Measurements from ENCODE around the gene KIF2A.

KIF2A gene

DNA sequence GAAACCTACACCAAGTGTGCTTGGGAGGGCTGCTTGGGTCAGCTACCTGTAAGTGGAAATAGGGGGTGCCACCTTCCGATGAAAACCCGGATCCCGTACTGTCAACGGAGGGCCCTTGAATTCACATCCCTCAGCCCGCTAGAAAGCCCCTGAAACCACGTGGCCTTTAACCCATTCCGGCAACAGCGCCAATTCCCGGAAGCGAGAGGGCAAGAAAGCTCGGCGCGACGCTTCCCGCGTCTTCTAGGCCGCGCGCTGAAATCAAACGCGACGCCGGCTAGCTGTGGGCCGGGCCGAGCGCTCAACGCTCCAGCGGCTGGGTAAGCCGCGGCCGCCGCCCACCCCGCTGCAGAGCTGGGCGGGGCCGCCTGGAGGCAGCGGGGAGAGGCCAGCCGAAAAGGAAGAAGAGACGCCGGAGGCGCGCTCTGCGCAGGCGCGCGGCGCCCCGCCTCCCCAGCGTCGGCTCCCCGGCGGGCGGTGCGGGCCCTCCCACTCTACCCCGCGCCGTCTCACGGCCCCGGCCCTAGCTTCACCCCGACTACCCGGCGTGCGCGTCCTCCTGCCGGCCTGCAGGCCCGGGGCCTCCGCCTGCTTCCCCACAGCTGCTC is at the start of gene KIF2A (continued):
- TF ChIP-seq, protein P1, sequence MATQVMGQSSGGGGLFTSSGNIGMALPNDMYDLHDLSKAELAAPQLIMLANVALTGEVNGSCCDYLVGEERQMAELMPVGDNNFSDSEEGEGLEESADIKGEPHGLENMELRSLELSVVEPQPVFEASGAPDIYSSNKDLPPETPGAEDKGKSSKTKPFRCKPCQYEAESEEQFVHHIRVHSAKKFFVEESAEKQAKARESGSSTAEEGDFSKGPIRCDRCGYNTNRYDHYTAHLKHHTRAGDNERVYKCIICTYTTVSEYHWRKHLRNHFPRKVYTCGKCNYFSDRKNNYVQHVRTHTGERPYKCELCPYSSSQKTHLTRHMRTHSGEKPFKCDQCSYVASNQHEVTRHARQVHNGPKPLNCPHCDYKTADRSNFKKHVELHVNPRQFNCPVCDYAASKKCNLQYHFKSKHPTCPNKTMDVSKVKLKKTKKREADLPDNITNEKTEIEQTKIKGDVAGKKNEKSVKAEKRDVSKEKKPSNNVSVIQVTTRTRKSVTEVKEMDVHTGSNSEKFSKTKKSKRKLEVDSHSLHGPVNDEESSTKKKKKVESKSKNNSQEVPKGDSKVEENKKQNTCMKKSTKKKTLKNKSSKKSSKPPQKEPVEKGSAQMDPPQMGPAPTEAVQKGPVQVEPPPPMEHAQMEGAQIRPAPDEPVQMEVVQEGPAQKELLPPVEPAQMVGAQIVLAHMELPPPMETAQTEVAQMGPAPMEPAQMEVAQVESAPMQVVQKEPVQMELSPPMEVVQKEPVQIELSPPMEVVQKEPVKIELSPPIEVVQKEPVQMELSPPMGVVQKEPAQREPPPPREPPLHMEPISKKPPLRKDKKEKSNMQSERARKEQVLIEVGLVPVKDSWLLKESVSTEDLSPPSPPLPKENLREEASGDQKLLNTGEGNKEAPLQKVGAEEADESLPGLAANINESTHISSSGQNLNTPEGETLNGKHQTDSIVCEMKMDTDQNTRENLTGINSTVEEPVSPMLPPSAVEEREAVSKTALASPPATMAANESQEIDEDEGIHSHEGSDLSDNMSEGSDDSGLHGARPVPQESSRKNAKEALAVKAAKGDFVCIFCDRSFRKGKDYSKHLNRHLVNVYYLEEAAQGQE (tag by site-specific recombination; IDR thresholded peaks at IDR 0.05): no peak
- 0 out of 2 replicates have a peak, but pooled peaks have one; percentile 24 for TF ChIP-seq ZBTB21 (tag by site-specific recombination; IDR thresholded peaks at IDR 0.05)
- TF ChIP-seq TCF7L2 (IDR thresholded peaks at IDR 0.05; ENCODE audit: borderline replicate concordance, low read depth, low read length): peak; percentile 88; the same call in 1 of the 2 replicates
- no peak for TF ChIP-seq ZNF585B (tag by site-specific recombination; IDR thresholded peaks at IDR 0.05)
- TF ChIP-seq ZNF114 (tag by site-specific recombination; IDR thresholded peaks at IDR 0.05): no peak
- TF ChIP-seq ZNF221 (tag by site-specific recombination; IDR thresholded peaks at IDR 0.05; ENCODE audit: borderline replicate concordance): no peak
- peak; percentile 84 for TF ChIP-seq SP7 (tag by site-specific recombination; IDR thresholded peaks at IDR 0.05)
- TF ChIP-seq ZNF548 (tag by site-specific recombination; IDR thresholded peaks at IDR 0.05): no peak
- TF ChIP-seq ZNF274 (IDR thresholded peaks at IDR 0.05; ENCODE audit: low read length): no peak
- no peak for TF ChIP-seq ZNF274 (tag by site-specific recombination; IDR thresholded peaks at IDR 0.05; ENCODE audit: borderline replicate concordance)
- no peak for TF ChIP-seq ZNF37A (tag by site-specific recombination; IDR thresholded peaks at IDR 0.05)
- TF ChIP-seq ZNF24 (tag by site-specific recombination; IDR thresholded peaks at IDR 0.05): peak; percentile 86
- TF ChIP-seq ZNF248 (tag by site-specific recombination; IDR thresholded peaks at IDR 0.05): no peak
- TF ChIP-seq ZNF391 (tag by site-specific recombination; IDR thresholded peaks at IDR 0.05; ENCODE audit: borderline replicate concordance, low read depth): no peak
- no peak for TF ChIP-seq ZNF530 (tag by site-specific recombination; IDR thresholded peaks at IDR 0.05; ENCODE audit: low read depth)
- no peak for TF ChIP-seq ZNF521 (tag by site-specific recombination; IDR thresholded peaks at IDR 0.05)
- TF ChIP-seq WT1 (tag by site-specific recombination; IDR thresholded peaks at IDR 0.05): no peak
- peak; percentile 87 for TF ChIP-seq KLF9 (tag by site-specific recombination; IDR thresholded peaks at IDR 0.05; ENCODE audit: low read depth)
- TF ChIP-seq ZNF157 (tag by site-specific recombination; IDR thresholded peaks at IDR 0.05): no peak
- no peak for TF ChIP-seq ZNF175 (tag by site-specific recombination; IDR thresholded peaks at IDR 0.05)
- peak; percentile 86 for TF ChIP-seq ZFP69B (tag by site-specific recombination; IDR thresholded peaks at IDR 0.05)
- TF ChIP-seq, protein P2, sequence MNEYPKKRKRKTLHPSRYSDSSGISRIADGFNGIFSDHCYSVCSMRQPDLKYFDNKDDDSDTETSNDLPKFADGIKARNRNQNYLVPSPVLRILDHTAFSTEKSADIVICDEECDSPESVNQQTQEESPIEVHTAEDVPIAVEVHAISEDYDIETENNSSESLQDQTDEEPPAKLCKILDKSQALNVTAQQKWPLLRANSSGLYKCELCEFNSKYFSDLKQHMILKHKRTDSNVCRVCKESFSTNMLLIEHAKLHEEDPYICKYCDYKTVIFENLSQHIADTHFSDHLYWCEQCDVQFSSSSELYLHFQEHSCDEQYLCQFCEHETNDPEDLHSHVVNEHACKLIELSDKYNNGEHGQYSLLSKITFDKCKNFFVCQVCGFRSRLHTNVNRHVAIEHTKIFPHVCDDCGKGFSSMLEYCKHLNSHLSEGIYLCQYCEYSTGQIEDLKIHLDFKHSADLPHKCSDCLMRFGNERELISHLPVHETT (tag by site-specific recombination; IDR thresholded peaks at IDR 0.05): no peak
- 0 out of 2 replicates have a peak, but pooled peaks have one; percentile 75 for TF ChIP-seq ZNF660 (tag by site-specific recombination; IDR thresholded peaks at IDR 0.05)
- TF ChIP-seq ZNF214 (tag by site-specific recombination; IDR thresholded peaks at IDR 0.05; ENCODE audit: borderline replicate concordance): no peak
- no peak; the same call in 1 of the 2 replicates for TF ChIP-seq KLF16 (tag by site-specific recombination; IDR thresholded peaks at IDR 0.05)
- TF ChIP-seq ZBTB1 (tag by site-specific recombination; IDR thresholded peaks at IDR 0.05): peak; percentile 15; the same call in 1 of the 2 replicates
- TF ChIP-seq ZFP41 (tag by site-specific recombination; IDR thresholded peaks at IDR 0.05; ENCODE audit: borderline replicate concordance): no peak
- no peak for TF ChIP-seq ZNF560 (tag by site-specific recombination; IDR thresholded peaks at IDR 0.05; ENCODE audit: borderline replicate concordance)
- no peak for TF ChIP-seq ZNF555 (tag by site-specific recombination; conservative IDR thresholded peaks at IDR 0.05)
- no peak for TF ChIP-seq ZNF292 (tag by site-specific recombination; IDR thresholded peaks at IDR 0.05; ENCODE audit: borderline replicate concordance, low read depth)
- TF ChIP-seq ZSCAN16 (tag by site-specific recombination; IDR thresholded peaks at IDR 0.05): 0 out of 2 replicates have a peak, but pooled peaks have one; percentile 24
- TF ChIP-seq ZNF76 (tag by site-specific recombination; IDR thresholded peaks at IDR 0.05; ENCODE audit: borderline replicate concordance, low read depth): no peak; the same call in 1 of the 2 replicates
- TF ChIP-seq RBAK (tag by site-specific recombination; IDR thresholded peaks at IDR 0.05): no peak
- TF ChIP-seq ZNF2 (tag by site-specific recombination; IDR thresholded peaks at IDR 0.05): peak; percentile 67
